GM21423 (cell line): ENCODE data around the gene RPS5.

Experiments used
- ATAC-seq: cut with Tn5 transposase; IDR thresholded peaks from one replicate; pipeline ENCODE4 v1.9.1; 2021; ENCODE audit warnings: mild to moderate bottlenecking, moderate library complexity; ENCODE audit not compliant: unreplicated experiment

The RPS5 gene

DNA sequence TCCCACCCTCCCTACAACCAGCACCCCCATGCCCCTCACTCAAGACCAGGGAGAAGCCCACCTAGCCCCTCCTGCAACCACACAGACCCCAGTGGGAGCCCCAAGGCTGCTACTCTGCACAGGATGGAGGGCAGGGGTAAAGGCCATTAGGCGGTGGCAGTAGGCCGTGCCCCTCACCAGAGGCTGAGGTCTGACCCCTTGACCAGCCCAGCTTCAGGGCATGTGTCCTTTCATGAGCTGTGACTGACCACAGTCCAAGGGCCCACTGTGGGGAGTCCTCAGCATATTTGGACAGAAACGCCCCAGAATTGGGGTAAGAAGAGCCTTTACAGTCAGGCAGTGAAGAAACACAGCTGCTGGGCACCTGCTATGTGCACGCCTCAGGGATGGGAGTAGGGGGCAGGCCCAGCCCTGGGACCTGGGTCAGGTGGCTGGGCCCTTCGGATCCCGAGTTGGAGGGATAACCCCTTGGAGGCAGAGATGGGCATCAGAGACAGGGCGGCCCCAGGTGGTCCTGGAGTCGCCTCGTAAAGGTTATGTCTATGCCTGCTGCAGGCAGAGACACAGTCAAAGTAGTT, 1.7 kb upstream of the RPS5 start:
- ATAC-seq = no peak

DNA sequence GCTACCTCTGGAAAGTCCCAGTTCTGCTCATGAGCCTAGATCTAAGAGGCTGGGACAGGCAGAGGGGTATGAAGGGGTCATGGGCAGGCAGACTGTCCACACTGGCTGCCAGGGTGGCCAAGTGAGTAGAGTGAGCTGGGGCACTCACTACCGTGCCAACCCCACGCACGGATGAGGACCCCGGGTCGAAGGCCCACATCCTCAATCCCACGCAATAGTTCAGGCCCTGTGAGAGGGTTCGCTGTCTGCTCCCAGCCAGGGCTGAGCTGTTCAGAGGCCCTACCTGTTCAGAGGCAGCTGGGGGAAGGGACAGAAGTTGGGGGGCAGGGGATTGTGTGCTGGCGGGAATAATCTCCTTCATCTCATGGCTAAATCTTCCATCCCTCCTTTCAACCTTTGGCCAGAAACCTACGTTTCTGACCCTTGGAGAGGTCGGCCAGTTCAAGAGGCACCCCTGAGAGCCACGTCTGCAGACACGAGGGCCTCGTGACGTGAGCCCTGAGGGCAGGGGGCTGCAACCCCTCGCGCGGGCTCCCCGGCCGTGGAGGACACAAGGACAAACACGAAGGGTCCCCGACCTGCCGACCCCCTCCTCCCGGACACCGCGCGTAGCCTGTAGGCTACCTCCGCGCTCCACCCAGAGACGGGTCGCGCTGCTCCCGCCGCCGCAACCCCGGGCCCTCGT, 1.0 kb upstream of the RPS5 start:
- ATAC-seq = peak; percentile 4

DNA sequence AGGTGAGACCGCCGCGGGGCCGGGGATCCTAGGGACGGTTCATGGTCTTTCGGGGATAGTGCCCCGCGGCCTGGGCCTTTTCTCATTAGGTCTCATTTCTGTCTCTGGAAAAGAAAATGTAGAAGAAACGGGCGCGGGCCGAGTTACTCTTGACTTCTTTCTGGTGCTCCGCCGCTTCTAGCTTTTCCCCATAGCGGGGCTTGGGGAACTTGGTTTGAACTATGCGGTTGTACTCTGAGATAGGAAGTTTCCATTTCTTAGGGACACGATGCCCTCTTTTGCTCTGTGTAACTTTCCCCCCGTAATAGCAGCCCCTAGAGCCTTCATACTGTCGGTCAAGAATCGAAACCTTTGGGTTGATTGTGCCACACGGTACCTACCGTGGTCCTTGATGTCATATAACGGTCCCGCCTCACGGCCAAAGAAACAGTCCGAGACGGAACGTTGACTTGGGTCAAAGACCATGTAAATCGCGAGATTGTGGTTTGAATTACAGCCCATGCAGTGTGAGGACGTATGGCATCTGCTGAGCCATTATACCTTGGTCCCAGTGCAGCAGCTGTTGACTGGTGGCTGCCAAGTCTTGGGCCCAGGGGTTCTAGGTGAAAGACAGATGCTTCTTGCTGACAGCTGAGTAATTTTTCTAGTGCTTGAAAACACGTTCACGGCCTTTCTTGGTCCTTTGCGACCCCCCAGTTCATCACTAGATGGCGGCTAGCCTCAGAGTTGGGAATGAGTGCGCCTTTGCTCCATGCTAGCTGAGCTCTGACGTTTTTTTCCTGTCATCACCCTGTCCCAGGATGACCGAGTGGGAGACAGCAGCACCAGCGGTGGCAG, 487 bp downstream of the RPS5 start:
- no peak for ATAC-seq

DNA sequence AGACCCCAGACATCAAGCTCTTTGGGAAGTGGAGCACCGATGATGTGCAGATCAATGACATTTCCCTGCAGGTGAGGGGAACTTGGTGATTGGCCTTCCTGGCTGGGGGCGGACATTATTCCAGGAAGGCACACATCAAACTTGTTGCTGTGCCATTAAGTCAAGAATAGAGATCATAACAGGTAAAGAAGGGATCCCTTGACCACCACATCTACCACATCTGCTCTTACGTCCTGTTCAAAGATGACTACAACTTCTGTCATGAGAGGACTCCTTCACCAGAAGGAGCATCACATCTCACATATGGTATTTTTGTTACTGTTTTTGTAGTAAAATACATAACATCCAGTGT, 1.1 kb downstream of the RPS5 start:
- no peak for ATAC-seq

DNA sequence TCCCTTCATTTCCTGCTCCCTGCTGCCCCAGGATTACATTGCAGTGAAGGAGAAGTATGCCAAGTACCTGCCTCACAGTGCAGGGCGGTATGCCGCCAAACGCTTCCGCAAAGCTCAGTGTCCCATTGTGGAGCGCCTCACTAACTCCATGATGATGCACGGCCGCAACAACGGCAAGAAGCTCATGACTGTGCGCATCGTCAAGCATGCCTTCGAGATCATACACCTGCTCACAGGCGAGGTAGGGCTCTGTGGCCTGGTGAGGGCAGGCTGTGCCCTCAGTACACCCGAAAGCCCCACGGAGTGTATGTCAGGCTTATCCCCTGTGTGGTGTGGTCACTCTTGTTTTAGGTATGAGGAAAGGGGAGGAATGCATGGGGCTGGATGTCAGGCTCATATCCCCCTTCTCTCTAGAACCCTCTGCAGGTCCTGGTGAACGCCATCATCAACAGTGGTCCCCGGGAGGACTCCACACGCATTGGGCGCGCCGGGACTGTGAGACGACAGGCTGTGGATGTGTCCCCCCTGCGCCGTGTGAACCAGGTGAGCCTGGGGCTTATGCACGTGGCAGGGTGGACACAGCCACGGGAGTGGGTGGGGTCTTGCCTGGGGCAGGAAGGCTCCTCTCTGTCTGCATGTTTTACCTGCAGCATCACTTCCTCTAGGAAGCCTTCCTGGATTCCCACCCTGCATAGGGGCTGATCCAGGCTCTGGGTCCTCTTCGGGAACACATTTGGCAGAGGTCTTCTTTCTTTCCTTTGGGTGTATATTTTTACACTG, 6.1 kb downstream of the RPS5 start:
- ATAC-seq = no peak

DNA sequence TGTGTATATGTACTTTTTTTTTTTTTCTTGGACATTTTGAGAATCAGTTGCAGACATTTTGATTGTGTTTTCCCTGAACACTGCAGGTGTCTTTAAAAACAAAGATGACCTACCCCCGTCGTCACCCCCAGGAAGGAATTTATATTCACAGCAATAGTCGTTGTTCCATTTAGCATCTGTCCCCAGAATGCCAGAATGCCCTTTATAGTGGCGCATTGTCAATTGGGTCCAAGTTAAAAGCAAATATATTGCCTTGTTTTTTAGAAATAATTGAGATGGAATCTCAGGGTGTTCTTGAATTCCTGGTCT, 6.6 kb downstream of the RPS5 start:
- no peak for ATAC-seq

DNA sequence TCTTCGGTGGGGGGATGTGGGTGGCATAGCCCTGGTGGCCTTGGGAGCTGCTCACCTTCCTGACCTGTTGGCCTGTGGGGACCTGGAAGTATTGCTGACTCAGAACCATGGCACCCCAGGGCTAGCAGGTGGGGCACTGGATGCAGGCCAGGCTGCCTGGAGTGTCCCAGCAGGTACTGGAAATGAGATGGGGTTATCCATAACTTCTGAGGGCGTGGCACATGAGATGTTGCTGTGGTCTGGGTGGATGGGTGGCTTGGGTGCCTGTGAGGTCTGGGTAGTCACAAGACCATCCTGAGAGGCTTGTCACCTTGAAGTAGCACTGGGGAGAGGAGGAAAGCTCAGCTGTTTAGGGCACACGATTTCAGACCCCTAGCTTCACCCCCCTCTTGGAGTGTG, 7.8 kb downstream of the RPS5 start:
- no peak for ATAC-seq

DNA sequence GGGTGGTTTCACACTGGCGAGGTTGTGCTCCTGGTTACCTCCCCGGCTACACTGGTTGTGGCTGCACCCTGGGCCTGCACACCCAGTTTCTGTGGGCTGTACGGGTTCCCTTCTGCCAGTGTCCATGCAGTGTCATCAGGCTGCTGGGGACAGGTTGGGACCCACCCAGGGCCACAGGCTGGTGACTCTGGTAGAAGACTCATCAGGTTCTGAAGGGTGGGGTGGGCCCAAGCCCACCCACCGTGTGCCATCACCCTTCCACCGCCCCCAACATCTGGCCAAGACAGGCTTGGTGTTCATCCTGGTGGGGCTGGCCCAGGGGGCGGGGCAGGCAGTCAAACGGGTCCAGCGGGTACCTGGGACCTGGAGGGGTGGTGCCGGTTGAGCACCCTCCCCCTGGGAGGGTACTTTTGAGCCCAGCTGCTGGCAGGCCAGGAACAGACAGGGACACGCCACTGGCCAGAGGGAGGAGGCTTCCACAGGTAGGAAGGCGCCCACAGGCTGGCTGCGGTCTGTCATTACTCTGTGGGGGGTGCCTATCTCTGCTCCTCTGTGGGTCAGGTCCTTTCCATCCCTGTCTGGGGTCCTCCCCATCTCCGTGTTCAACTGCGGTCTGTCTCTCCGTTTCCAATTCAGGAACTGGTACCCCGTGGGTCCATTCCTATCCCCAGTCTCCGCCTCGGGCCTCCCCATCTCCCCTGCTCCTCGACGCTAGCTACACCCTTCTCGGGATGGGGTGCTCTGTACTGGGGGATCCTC, 8.3 kb downstream of the RPS5 start, which contains the start of gene RNF225:
TSS of gene RNF225 (plus strand) at position 437 of the 759 bp plus-strand sequence. CDS start 434 bp downstream, outside the sequence.
- ATAC-seq = no peak

DNA sequence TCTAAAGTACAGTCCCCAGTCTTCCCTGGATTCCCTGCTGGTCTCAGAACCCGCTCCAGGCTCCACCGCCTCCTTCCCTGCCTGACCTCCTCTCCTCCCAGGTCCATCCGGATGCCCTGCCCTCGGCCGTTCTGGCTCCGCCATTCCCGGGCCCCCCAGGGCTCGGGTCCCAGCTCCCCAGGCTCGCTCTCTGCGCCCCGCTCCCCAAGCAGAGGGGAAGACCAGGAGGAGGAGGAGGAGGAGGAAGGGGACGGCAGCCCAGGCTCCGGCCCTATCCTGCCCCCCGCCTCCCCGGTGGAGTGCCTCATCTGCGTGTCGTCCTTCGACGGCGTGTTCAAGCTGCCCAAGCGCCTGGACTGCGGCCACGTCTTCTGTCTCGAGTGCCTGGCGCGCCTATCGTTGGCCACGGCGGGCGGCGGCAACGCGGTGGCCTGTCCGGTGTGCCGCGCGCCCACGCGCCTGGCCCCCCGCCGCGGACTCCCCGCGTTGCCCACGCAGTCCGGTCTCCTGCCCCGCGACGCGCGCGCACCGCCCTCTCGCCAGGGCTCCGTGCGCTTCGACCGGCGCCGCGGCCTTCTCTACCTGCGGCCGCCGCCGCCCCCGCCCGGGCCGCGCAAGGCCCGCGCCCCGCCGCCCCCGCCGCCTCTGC, 9.0 kb downstream of the RPS5 start:
- ATAC-seq = no peak

DNA sequence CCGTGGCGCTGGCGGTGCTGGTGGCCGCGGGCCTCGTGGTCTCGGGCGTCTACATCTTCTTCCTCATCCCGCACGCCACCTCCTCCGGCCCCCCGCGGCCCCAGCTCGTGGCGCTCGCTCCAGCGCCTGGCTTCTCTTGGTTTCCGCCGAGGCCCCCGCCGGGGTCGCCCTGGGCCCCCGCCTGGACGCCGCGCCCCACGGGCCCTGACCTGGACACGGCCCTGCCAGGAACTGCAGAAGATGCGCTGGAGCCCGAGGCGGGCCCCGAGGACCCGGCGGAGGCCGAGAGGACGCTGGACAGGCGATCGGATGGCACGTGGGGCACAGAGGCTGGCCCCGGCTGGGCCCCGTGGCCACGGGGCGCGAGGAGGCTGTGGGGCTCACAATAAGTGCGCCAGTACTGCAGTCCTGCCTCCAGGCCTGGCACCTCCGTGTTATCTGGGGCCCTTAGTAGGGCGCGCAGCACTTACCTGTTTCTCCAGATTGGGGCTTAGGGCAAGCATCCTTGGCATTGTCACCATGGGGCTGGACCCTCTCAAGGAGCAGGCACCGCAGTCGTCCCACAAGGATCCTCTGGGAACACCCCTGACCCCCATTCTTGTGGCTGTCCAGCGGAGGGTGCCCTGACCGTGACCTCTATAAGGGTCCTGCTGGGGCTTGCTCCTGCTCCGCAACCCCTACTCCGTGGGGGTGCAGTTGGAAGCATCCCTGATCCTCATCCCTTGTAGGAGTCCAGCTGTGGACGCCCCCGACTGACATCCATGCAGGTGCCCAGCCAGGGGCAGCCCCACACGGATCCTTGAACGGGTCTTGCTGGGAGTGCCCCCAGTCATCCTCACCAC, 9.8 kb downstream of the RPS5 start:
- no peak for ATAC-seq

DNA sequence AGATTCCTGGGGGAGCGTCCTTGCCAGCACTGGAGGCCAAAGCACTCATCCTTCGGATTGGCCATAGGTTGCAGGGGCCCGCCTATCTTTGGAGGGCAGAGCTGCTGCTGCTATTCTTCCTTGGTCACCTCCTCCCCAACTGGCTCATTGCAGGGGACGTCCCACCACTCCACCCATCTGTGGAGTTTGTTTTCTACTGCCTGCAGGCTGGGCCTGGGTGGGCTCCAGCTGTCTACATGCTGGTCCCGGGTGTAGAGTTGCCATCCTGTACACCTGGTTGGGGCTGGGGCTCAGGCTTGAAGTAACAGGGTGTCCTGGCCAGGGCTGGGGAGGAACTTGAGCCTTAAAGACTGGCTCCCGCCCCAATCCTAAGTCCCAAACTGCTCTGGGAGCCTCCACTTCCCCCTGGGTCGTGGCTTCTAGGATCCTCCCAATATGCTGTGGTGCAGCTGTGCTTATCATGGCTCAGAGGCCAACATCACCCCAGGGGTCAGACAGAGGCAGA, 10.5 kb downstream of the RPS5 start:
- no peak for ATAC-seq

DNA sequence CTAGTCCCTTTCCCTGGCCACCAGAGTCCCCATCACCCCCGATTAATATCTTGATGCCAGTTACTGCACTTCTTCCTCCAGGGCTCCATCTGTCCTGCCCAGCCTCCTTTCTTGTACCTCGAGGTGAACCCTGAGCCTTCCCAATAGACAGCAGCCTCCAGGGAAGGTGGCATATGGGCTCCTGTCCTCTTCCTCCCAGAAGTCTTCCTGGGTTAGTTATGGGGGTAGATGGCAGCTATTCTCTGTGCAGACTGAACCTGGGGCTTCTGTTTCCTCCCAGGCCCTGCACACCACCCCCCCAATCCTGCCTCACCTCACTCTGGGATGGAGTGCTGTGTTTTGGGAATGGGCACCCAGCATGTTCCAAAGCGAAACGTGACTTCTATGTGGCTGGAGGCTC, 11.0 kb downstream of the RPS5 start:
- no peak for ATAC-seq

DNA sequence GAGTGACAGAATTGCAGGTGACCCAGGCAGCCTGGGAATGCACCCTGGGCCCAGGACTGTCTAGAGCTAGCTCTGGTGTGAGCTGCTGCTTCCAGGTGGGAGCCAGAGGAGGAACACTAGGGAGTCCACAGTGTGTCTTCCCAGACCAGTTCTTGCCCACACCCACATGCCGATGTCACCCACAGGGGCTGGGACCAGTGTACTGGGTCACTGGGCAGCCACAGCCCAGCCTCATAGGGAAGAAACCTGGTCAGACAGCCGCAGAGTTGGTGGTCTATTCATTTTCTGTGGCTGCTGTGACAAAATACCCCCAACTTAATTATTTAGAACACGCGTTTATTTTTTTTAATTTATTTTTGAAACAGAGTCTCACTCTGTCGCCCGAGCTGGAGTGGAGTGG, 11.5 kb downstream of the RPS5 start:
- ATAC-seq = no peak

DNA sequence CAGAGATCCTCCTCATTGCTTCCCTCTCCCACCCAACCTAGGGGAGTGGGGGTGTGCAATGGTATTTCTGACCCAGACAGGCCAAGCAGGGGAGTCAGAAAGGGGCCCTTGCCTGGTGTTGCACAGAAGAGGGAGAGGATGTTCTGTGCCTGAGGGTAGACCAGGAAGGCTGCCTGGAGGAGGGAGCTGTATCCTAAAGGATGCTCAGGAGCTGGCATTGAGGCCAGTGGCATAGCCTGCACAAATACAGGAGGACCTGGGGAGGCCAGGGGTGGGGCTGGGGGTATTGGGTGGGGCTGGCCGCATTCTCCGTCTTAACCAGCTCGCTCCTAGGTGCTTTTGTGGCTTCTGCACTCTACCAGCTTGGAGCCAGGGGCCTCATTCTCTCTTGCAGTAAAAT, 12.8 kb downstream of the RPS5 start:
- no peak for ATAC-seq

DNA sequence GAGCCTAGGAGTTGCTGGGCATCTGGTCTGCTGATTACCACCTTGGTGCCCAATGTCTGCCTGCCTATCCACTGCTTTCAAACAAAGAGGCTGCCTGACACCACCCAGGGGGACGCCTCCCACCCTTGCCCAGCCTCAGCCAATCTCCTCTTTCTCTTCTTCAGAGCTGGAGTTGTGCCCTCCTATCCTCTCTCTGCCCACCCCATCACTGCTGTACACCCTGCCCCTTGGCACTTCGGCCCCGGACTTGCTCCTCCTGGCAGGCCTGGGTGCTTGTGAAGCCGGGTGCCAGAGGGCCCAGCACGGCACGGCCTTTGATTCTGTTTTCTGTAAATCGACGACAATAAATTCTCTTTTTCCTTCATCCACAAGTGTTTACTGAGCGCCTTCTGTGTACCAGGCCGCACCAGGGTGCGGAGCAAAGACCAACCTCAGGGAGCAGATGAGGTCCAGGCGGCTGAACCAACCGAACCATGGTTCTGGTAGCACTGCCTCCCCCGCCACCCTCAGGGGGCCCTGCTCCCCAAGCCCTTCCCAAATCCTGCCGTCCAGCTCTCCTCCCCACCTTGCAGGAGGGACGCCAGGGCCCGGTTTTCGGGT, 13.3 kb downstream of the RPS5 start:
- ATAC-seq = no peak

DNA sequence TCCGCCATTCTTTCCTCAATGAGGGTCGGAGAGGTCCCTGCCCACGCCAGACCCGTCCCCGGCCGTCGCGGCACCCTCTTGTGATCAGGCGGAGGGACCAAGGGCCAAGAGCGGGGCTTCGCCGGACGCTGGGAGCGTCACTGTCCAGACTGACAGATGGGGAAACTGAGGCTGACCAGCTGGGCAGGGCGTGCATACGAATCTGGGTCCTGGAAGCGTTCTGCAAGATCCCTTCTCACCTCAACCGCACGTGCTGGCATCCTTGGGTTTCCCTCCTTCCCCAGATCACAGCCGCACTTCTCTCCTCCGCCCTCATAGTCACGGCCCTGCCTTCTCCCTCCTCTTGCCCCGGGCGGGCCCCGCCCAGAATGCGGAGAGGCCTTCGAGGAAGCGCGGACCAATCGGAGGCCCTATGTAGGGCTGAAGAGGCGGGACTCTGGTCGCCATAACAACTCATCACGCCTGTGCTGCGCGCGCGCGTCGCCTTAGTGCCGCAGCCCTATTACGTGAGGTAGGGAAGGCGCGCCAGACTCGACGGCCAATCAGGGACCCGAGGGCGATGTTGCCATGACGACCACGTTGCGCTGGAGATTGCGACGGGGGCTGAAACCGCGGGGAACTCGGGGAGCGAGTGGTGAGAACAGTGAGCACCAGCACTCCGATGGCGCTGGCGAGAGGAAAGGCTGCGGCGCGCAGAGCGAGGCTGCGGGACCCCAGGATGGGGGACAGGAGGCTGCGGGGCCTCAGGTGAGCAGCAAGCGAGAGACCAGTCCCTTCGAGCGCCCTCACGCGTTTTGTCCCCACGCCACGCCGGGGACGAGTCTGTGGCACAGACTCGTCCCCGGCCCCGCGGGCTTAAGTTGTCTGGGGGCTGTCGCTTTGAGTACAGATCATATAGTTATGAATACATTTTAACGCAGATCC, 14.1 kb downstream of the RPS5 start:
- ATAC-seq = peak; percentile 98

DNA sequence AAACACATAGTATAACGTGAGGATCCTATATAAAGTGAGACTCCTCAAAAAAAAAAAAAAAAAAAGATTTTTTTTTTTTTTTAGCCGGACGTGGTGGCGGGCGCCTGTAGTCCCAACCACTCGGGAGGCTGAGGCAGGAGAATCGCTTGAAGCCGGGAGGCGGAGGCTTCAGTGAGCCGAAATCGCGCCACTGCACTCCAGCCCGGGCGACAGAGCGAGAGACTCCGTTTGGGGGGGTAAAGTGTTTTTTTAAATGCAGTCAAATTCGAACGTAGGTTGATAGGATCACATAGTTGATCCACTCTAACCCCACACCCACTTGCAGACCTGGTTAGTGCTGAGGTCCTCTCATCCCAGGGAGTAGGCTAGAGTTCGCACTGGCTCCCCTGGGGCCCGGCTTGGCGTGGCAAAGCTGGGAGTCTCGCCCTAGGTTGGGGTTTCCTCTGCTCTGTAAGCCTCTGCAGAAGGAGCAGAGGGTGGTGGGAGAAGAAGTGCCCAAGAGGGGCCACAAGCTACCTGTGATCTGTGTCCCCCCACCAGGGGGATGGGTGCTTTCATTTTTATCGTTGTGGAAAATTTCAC, 14.9 kb downstream of the RPS5 start:
- no peak for ATAC-seq
